Ascending aorta (tissue), 2 donors: ENCODE data around the gene MBD3. TPM values are rescaled to one million over a fixed set of nuclear protein-coding genes. Genes with fewer than 3 reads are reported as not detected.

Experiments used
- DNase-seq, 2 donors: peaks; one replicate each; pipeline ENCODE4 v3.0.0-alpha.2; 2019; ENCODE audit warnings: low spot score in 2 of 2
- H3K27ac ChIP-seq, 2 donors: fragments of 200-600 bp; sonication (generic); one replicate each; pipeline ENCODE4 v1.5.1; 2016 to 2017; ENCODE audit warnings: mild to moderate bottlenecking in 1 of 2
- H3K27me3 ChIP-seq: fragments of 200-600 bp; sonication (generic); one replicate; pipeline ENCODE4 v1.5.1; 2017
- H3K36me3 ChIP-seq, 2 donors: fragments of 200-600 bp; sonication (generic); one replicate each; pipeline ENCODE4 v1.5.1; 2016
- H3K4me1 ChIP-seq, 2 donors: fragments of 200-600 bp; sonication (generic); one replicate each; pipeline ENCODE4 v1.5.1; 2016 to 2017; ENCODE audit warnings: mild to moderate bottlenecking in 1 of 2
- H3K4me3 ChIP-seq, 2 donors: fragments of 200-600 bp; sonication (generic); one replicate each; pipeline ENCODE4 v1.5.1; 2016 to 2017; ENCODE audit warnings: mild to moderate bottlenecking in 1 of 2
- H3K9me3 ChIP-seq, 2 donors: fragments of 200-600 bp; sonication (generic); one replicate each; pipeline ENCODE4 v1.5.1; 2016
- CTCF ChIP-seq, 3 experiments: fragments of 200-600 bp in 2 of 3; fragments of 450-650 bp in 1 of 3; sonication (generic) in 2 of 3; IDR thresholded peaks; one replicate each; pipeline ENCODE4 v1.5.1; 2016 to 2019; ENCODE audit warnings: antibody characterized with exemption in 3 of 3, mild to moderate bottlenecking in 1 of 3, moderate library complexity in 1 of 3
- intact Hi-C: fragments of 100-400 bp; cut with DNase I; formaldehyde crosslinking; loops from one replicate; pipeline ENCODE4 v1.15.1; 2023
- total RNA-seq: library from RNA; depleted of rRNA; stranded (reverse); fragments of >200 nt; gene quantifications from one replicate; pipeline ENCODE4 v1.1.0, GENCODE V29; 2016

Gene MBD3
- total RNA-seq, 1 donor from 2014 or later, result 143 TPM

- Histone ChIP-seq H3K36me3 (peaks cover 38 to 51% of the 10 kb centered on the region in 2 donors), H3K27me3 (no peaks in the 10 kb centered on the region), H3K4me1 (no peaks in the 10 kb centered on the region), H3K27ac (no peak overlapping the region), H3K4me3 (no peak overlapping the region), H3K9me3 (no peaks in the 10 kb centered on the region)
- no peak for TF ChIP-seq CTCF (IDR thresholded peaks at IDR 0.05)
- intact Hi-C loops, result no loop called here
- DNase-seq, result no peak
Observed at GRCh38 chr19:1577090-1577928, 15.4 kb downstream of the MBD3 start.

- TF ChIP-seq CTCF (IDR thresholded peaks at IDR 0.05), result no peak
Observed at GRCh38 chr19:1576242-1577089, 16.2 kb downstream of the MBD3 start.

GRCh38 chr19:1575323-1576241, 17.1 kb downstream of the MBD3 start:
- no peak for DNase-seq
- H3K4me1 ChIP-seq, result no peaks in the 10 kb centered on the region
- H3K4me3 ChIP-seq, result no peak overlapping the region
- H3K9me3 ChIP-seq, result no peaks in the 10 kb centered on the region
- H3K27ac ChIP-seq, result no peak overlapping the region
- no peak for TF ChIP-seq CTCF (IDR thresholded peaks at IDR 0.05)
- peaks cover 21 to 37% of the 10 kb centered on the region in 2 donors for H3K36me3 ChIP-seq
- H3K27me3 ChIP-seq, result no peaks in the 10 kb centered on the region
- intact Hi-C loops, result no loop called here

More at GRCh38 chr19:1576242-1577089, 16.2 kb downstream of the MBD3 start:
- intact Hi-C loops, result no loop called here
- Histone ChIP-seq H3K27me3 (no peaks in the 10 kb centered on the region), H3K4me1 (no peaks in the 10 kb centered on the region), H3K9me3 (no peaks in the 10 kb centered on the region), H3K36me3 (peaks cover 30 to 46% of the 10 kb centered on the region in 2 donors), H3K27ac (no peak overlapping the region), H3K4me3 (no peak overlapping the region)
- DNase-seq, result no peak

GRCh38 chr19:1574354-1575136, 18.1 kb downstream of the MBD3 start:
- no peaks in the 10 kb centered on the region for H3K27me3 ChIP-seq
- intact Hi-C loops, result no loop called here
- no peaks in the 10 kb centered on the region for H3K4me1 ChIP-seq
- no peaks in the 10 kb centered on the region for H3K9me3 ChIP-seq
- no peak for TF ChIP-seq CTCF (IDR thresholded peaks at IDR 0.05)
- no peak overlapping the region for H3K4me3 ChIP-seq
- H3K36me3 ChIP-seq, result peaks cover 12 to 27% of the 10 kb centered on the region in 2 donors
- no peak for DNase-seq
- H3K27ac ChIP-seq, result no peak overlapping the region
